GM12873 (cell line): ENCODE results near the gene NELL1.

Source experiments
- TF ChIP-seq, protein P1 (sequence below): IDR thresholded peaks from 2 replicates; pipeline ENCODE4 v1.5.1; 2012; ENCODE audit warnings: low read depth, mild to moderate bottlenecking, moderate library complexity, low read length, control low read depth; ENCODE audit not compliant: insufficient read depth; ENCODE audit errors: missing control alignments

NELL1 gene

DNA sequence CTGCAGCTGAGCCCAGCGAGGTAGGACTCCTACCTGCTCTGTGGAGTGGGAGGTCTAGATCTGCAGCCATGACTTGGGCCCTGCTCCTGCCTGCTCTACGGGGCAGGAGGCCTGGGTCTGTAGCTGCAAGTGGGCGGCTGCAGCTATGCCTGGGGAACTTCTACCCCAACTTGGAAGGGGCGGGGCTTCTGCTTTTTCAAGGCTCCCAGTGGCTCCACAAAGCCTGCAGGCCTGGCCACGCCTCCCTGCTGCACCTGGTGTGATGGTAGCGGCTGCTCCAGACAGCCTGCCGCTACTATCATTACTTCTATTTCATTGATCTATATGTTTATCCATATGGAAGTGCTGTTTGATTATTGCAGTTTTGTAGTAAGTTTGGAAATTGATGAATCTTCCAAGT lies 121.2 kb downstream of the NELL1 start:
- TF ChIP-seq, protein P1, sequence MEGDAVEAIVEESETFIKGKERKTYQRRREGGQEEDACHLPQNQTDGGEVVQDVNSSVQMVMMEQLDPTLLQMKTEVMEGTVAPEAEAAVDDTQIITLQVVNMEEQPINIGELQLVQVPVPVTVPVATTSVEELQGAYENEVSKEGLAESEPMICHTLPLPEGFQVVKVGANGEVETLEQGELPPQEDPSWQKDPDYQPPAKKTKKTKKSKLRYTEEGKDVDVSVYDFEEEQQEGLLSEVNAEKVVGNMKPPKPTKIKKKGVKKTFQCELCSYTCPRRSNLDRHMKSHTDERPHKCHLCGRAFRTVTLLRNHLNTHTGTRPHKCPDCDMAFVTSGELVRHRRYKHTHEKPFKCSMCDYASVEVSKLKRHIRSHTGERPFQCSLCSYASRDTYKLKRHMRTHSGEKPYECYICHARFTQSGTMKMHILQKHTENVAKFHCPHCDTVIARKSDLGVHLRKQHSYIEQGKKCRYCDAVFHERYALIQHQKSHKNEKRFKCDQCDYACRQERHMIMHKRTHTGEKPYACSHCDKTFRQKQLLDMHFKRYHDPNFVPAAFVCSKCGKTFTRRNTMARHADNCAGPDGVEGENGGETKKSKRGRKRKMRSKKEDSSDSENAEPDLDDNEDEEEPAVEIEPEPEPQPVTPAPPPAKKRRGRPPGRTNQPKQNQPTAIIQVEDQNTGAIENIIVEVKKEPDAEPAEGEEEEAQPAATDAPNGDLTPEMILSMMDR = no peak

DNA sequence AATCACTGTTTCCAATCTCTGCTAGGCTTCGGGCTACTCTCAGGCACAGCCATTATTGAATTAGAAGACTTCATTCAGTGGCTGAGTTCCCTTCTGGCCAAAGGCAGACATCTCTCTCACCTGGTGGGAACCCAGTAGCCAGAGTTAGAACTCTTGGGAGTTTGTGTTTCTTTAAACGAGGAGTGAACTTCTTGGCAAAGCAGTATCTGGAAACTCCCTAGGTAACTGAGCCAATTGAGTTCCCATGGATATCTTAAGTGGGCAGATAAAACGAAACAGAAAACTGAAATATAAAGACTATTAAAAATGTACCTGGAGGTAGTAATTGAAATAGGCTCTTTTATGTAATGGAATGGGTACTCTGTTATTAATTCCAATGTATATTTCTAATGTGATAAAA lies 125.6 kb downstream of the NELL1 start:
- TF ChIP-seq, protein P1 = no peak

DNA sequence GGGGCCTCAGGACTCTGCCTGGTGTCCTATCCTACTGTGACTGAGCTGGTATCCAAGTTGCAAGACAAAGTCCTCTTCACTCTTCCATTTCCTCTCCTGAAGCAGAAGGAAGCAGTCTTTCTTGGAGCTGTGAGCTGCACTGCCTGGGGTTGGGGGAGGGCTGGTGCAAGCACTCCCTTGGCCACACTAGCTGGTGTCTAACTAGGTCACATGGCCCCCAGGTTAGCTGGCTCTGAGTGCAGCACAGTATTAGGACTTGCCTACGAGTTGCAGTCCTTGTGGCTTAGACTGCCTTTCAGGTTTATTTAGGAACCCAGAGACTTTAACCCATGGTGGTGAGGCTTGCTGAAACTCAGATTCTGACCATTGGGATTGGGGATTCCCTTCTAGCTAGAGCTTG lies 138.9 kb downstream of the NELL1 start:
- TF ChIP-seq, protein P1 = no peak

DNA sequence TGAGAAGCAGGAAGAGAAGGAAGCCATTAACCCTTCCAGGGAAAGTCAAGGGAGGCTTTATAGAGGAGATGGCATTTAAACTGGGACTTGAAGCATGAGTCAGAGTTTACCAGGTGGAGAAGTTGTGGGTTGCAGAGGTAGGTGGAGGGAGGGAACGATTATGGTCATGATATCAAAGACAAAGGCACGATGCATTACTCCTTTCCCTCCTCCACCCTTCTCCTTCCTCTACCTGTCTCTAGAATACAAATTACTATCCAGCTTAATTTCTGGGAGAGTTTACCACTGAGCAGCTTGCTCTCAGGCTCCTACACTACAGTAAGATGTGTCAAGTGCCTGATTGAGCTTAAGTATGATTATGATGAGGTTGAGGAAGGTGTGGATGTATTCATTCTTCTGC lies 151.7 kb downstream of the NELL1 start:
- TF ChIP-seq, protein P1 = no peak

DNA sequence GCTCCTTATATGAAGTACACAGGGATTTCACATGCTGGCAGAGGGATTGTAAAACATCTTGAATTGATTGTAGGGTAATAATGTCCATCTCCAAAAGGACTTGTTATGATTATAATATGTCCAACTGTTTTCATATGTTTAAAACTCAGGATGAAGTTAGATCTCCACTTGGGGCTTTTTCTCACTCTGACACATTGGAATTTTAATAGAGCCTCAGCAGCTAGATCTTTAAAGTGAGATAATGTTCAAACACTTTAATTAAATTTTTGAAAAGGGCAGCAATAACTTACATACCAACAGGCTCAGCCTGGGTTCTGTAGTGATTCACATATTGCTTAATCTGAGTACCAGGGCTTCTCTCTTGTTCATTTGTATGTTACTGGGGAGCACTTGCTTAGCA lies 152.1 kb downstream of the NELL1 start:
- TF ChIP-seq, protein P1 = no peak

DNA sequence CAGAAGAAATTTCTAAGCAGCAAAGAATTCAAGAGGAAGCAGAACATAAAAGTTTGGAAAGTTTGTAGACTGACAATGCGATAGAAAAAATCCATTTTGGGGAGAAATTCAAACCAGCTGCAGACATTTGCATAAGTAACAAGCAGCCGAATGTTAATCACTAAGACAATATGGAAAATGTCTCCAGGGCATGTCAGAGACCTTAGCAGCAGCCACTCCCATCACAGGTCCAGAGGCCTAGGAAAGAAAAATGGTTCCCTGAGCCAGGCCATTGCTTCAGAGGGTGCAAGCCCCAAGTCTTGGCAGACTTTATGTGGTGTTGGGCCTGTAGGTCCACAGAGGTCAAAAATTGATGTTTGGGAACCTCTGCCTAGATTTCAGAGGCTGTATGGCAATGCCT lies 155.4 kb downstream of the NELL1 start:
- TF ChIP-seq, protein P1 = no peak

DNA sequence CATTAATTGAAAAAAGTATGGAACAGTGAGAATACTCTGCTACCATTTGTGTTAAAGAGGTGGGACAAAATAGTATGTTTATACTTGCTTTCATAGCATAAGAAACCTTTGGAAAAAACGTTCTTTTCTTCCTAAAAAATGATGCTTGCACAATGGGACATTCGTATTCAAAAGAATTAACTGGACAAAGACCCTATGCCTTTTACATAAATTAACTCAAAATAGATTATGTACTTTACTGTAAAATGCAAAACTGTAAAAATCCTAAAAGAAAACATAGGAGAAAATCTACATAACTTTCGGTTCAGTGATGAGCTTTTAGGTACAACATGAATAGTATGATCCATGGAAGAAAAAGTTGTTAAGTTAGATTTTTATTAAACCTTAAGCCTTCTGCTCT lies 166.2 kb downstream of the NELL1 start:
- TF ChIP-seq, protein P1 = no peak
